GM19043 (cell line): ENCODE data around the gene PTPN4.
"Not testable (repeated sequence)": the region's sequence is repeated elsewhere in the genome, so short reads cannot be mapped to it uniquely, and the experiment has no call there.

Experiments used
- ATAC-seq: cut with Tn5 transposase; IDR thresholded peaks from one replicate; pipeline ENCODE4 v1.9.1; 2021; ENCODE audit warnings: low read depth; ENCODE audit not compliant: unreplicated experiment

The PTPN4 gene

GRCh38 chr2:119800376-119800902, 40.7 kb downstream of the PTPN4 start:
- ATAC-seq = no peak

GRCh38 chr2:119801040-119801439, 41.3 kb downstream of the PTPN4 start:
- ATAC-seq = no peak

GRCh38 chr2:119801989-119802388, 42.3 kb downstream of the PTPN4 start:
- not testable (repeated sequence) for ATAC-seq

GRCh38 chr2:119803101-119803500, 43.4 kb downstream of the PTPN4 start:
- no peak for ATAC-seq

- not testable (repeated sequence) for ATAC-seq
These were observed 44.7 kb downstream of the PTPN4 start for GRCh38 chr2:119804409-119804808.

GRCh38 chr2:119808516-119809147, 48.9 kb downstream of the PTPN4 start:
- ATAC-seq = no peak

GRCh38 chr2:119809339-119810048, 49.8 kb downstream of the PTPN4 start:
- ATAC-seq = no peak

- ATAC-seq = no peak
These were observed 50.4 kb downstream of the PTPN4 start for GRCh38 chr2:119810049-119810630.

GRCh38 chr2:119814216-119814615, 54.5 kb downstream of the PTPN4 start:
- ATAC-seq = no peak

GRCh38 chr2:119818792-119819191, 59.1 kb downstream of the PTPN4 start:
- no peak for ATAC-seq

- ATAC-seq = no peak
These were observed 60.1 kb downstream of the PTPN4 start for GRCh38 chr2:119819846-119820245.

GRCh38 chr2:119820275-119820674, 60.6 kb downstream of the PTPN4 start:
- ATAC-seq = no peak

GRCh38 chr2:119821266-119821665, 61.5 kb downstream of the PTPN4 start:
- no peak for ATAC-seq

- no peak for ATAC-seq
These were observed 64.1 kb downstream of the PTPN4 start for GRCh38 chr2:119823734-119824334.

GRCh38 chr2:119826370-119826961, 66.7 kb downstream of the PTPN4 start:
- no peak for ATAC-seq

GRCh38 chr2:119827866-119828507, 68.3 kb downstream of the PTPN4 start:
- no peak for ATAC-seq

GRCh38 chr2:119836455-119837142, 76.9 kb downstream of the PTPN4 start:
- ATAC-seq = no peak

- ATAC-seq = no peak
These were observed 77.6 kb downstream of the PTPN4 start for GRCh38 chr2:119837350-119837749.

- ATAC-seq = no peak
These were observed 78.0 kb downstream of the PTPN4 start for GRCh38 chr2:119837759-119838158.

GRCh38 chr2:119838179-119838578, 78.5 kb downstream of the PTPN4 start:
- no peak for ATAC-seq
